LNCAP (cell line): ENCODE data around the gene KRT73.

Source experiments
- TF ChIP-seq, protein P1 (sequence below): fragments of 450-650 bp; IDR thresholded peaks from 2 replicates; pipeline ENCODE4 v1.5.1; 2017; ENCODE audit warnings: mild to moderate bottlenecking

The KRT73 gene

DNA sequence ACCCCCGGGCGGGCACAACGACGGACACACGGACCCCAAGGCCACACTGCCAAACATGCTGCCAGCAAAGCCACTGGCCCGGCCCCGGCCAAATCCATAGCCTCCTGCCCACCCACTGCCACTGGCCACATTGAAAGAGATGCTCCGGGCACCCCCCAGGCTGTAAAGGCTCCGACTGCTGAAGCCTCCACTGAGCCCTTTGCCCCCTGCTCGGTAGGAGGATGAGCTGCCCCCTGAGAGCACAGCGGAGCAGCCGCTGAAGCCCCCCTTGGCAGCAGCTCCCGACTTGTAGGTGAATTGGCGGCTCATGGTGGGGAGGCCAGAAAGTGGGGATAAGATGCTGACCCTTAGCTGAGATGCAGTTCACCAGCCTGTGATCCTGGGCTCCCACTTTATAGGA, at the start of gene KRT73:
TSS of gene KRT73 (minus strand) at position 344 of the 400 bp plus-strand sequence. CDS start at position 309, 35 bp downstream.
- TF ChIP-seq, protein P1, sequence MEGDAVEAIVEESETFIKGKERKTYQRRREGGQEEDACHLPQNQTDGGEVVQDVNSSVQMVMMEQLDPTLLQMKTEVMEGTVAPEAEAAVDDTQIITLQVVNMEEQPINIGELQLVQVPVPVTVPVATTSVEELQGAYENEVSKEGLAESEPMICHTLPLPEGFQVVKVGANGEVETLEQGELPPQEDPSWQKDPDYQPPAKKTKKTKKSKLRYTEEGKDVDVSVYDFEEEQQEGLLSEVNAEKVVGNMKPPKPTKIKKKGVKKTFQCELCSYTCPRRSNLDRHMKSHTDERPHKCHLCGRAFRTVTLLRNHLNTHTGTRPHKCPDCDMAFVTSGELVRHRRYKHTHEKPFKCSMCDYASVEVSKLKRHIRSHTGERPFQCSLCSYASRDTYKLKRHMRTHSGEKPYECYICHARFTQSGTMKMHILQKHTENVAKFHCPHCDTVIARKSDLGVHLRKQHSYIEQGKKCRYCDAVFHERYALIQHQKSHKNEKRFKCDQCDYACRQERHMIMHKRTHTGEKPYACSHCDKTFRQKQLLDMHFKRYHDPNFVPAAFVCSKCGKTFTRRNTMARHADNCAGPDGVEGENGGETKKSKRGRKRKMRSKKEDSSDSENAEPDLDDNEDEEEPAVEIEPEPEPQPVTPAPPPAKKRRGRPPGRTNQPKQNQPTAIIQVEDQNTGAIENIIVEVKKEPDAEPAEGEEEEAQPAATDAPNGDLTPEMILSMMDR: no peak

DNA sequence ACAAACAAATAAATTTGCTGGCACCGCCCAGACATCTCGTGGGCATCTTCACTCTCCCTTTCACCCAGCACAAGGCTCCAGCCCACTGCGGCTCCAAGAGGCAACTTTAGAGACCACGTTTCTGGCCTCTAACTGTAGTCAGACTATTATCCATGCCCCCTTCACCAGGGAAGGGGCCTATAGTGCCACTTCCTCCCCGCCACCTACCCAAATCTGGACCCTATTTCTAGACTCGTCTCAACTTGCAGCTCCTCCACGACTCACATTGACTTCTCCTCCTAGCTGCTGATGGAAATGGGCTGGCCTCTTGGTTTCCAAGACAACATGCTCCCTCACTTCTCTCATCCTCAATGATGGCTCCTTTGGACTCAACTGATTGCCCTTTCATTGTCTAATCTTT, 49.6 kb upstream of the KRT73 start:
- TF ChIP-seq, protein P1: no peak

DNA sequence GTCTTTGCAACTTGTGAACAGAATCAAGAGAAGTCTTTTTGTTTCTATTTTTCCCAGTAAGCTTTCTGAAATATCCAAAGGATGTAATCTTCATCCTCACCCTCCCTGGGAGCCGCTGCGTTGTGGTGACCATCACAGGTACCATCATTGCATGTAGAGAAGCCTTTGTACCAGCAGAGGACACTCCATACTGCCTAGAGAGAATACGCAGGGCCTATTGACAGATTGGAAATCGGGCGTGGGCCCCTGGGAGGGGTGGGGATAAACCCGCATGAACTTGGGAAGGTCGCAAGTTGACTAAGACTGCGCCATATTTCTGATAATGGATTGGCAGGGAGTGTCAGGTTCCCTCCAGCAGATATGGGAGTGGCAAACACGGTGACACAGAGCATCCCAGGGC, 49.1 kb upstream of the KRT73 start:
- TF ChIP-seq, protein P1: peak; percentile 38

DNA sequence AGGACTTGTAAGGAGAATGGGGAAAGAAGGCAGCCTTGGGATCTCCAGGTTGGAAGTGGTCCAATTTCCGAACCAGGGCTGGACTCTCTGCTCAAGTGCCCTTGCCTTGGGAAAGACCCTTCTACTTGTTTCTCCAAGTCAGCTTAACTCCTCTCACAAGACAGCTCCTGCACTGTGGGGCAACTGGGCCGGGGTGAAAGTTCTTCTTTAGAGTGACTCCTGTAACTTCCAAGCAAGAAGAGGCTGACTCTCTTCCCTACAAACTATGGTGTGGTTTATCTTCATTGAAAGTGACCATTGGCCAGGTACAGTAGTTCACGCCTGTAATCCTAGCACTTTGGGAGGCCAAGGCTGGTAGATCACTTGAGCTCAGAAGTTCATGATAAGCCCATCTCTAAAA, 48.1 kb upstream of the KRT73 start:
- TF ChIP-seq, protein P1: no peak

DNA sequence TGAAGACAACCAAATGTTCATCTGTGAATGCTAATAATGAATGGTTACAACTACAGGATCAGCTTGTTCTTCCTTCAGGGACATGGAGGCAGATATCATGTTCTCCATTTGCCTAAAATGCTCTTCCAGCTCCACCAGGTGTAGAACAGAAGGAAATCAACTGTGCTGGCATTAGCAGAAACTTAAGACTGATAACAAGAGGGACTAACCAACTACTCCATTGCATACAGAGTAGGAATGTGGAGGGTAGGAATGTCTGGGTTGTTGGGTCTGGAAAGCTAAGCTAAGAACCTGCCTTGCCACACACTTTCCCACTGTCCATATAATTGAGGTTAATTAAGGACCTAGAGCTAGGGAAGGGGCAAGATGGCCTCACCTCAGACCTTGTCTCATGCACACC, 45.1 kb upstream of the KRT73 start:
- TF ChIP-seq, protein P1: no peak

DNA sequence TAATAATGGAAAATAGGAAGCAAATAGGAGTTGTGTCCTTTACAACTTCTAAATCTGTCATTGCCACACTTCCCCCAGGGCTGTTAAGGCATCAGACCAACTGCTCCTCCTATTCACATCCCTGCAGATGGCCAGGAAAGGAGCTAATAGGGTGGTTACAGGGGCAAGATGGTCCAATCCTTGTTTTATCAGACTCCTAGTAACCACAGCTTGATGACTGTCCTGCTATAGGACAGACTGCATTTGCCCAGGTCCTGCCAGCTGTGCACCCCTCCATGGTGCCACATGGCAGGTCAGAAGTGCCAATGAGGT, 44.5 kb upstream of the KRT73 start:
- TF ChIP-seq, protein P1: no peak

DNA sequence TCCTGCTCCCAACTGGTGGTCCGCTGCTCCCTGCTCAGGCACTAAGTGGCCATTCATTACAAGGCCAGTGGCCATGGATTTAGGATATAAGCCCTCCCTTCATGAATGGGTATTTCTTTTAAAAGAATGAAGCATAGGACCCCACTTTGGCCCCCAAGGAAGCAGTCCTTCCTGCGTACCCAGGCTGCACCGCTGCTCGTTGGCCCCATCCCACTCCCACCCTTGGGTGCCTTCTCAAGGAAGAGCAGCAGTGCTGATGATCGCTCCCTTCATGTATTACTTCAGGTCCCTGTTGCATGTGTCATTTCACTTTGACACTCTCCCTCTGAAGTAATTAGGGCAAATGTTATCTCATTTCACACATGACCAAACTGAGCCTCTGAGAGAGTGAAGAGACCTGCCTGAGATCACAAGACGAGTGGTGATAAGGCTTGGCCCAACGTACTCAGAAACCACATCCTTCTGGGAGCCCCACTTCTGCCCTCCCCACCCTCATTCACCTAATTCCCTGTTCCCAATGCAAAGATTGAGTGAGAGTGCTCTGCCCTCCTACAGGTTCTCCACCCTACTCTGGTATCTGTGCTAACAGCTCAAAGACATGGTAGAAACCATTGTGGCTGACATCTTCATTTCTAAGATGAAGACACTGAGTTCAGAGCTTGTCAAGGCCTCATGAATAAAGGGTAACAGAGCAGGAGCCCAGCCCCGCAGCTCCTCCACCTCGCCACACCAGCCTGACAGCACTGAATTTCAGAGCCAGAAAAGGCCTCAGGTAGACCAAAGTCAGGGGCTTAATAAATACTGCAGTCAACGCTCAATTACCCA, 43.9 kb upstream of the KRT73 start:
- TF ChIP-seq, protein P1: no peak

DNA sequence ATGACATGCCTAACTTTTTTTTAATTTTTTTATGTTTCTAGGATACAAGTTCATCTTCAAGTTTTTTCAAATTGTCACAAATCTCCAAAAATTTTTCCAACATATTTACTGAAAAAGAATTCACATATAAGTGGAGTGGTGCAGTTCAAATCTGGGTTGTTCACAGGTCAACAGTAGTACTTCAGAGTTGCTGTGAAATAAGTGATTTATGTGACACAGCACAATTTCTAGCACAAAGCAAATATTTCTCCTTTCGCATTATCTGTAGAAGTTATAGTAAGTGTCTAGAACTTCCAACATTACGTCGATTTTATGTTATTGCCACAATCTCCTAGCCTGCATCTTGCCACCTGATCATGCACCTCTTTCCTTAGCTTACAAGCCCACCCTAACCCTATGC, 43.3 kb upstream of the KRT73 start:
- TF ChIP-seq, protein P1: no peak
